H1 (cell line): ENCODE data around the gene LUC7L3. TPM values are rescaled to one million over a fixed set of nuclear protein-coding genes. Genes with fewer than 3 reads are reported as not detected.

Source experiments
- CTCF ChIA-PET: fragments of 300-600 bp; sonication (Branson Sonifier 250); formaldehyde crosslinking; loops from one replicate; lab custom pipeline; 2021; ENCODE audit not compliant: partially characterized antibody; lab: Charles Lee
- POLR2A ChIA-PET: fragments of 300-600 bp; sonication (Branson Sonifier 250); formaldehyde crosslinking; loops from one replicate; lab custom pipeline; 2021; ENCODE audit warnings: inconsistent platforms; ENCODE audit not compliant: partially characterized antibody; lab: Charles Lee
- DNase-seq, 2 experiments: peaks; one replicate each; pipeline versions ENCODE4 v3.0.0 to v3.0.0-alpha.2; 2010 to 2022; ENCODE audit warnings: low spot score in 2 of 2, low read depth in 1 of 2, mixed read lengths in 1 of 2
- FAIRE-seq: peaks from 2 replicates; lab custom pipeline; 2011; peaks lifted over from hg19 to GRCh38; lab: Jason Lieb, UNC
- H2AFZ ChIP-seq: 2 replicates; pipeline ENCODE4 v1.8.1; 2012; ENCODE audit warnings: low read length, inconsistent platforms
- H2AK5ac ChIP-seq: 2 replicates; pipeline ENCODE4 v1.6.1; 2013; ENCODE audit warnings: low read depth, low read length
- H2BK120ac ChIP-seq: replicated peaks from 2 replicates; pipeline ENCODE3; 2013; ENCODE audit warnings: low read depth, low read length, inconsistent platforms
- H2BK12ac ChIP-seq: 2 replicates; pipeline ENCODE4 v1.6.1; 2013; ENCODE audit warnings: low read depth, low read length
- H2BK15ac ChIP-seq: 2 replicates; pipeline ENCODE4 v1.6.1; 2013; ENCODE audit warnings: low read length
- H2BK20ac ChIP-seq: 2 replicates; pipeline ENCODE4 v1.6.1; 2013; ENCODE audit warnings: low read length
- H2BK5ac ChIP-seq: 2 replicates; pipeline ENCODE4 v1.6.1; 2013; ENCODE audit warnings: low read depth, low read length
- H3K14ac ChIP-seq: 2 replicates; pipeline ENCODE4 v1.6.1; 2013; ENCODE audit warnings: inconsistent platforms; ENCODE audit not compliant: insufficient read length
- H3K18ac ChIP-seq: 2 replicates; pipeline ENCODE4 v1.6.1; 2013; ENCODE audit warnings: low read length; ENCODE audit errors: extremely low read depth
- H3K23ac ChIP-seq: 2 replicates; pipeline ENCODE4 v1.6.1; 2013; ENCODE audit warnings: inconsistent platforms; ENCODE audit not compliant: insufficient read length
- H3K23me2 ChIP-seq: 2 replicates; pipeline ENCODE4 v1.6.1; 2013; ENCODE audit warnings: low read depth, low read length
- H3K27ac ChIP-seq: 2 replicates; pipeline ENCODE4 v1.6.1; 2011; ENCODE audit warnings: low read depth, low read length, inconsistent platforms
- H3K27me3 ChIP-seq, 4 experiments: replicated peaks in 1 of 4; 1 replicate in 1 of 4; 2 replicates in 3 of 4; pipeline versions ENCODE4 v1.6.1 to v1.8.1; 2011 to 2013; ENCODE audit warnings: low read length in 3 of 4, mild to moderate bottlenecking in 3 of 4, inconsistent platforms in 2 of 4, mixed read lengths in 2 of 4, moderate library complexity in 1 of 4; ENCODE audit not compliant: control insufficient read depth in 3 of 4, insufficient read depth in 3 of 4; ENCODE audit errors: extremely low read depth in 1 of 4
- H3K36me3 ChIP-seq, 4 experiments: 2 replicates each; pipeline versions ENCODE4 v1.6.1 to v1.8.1; 2011 to 2013; ENCODE audit warnings: mild to moderate bottlenecking in 4 of 4, low read length in 3 of 4, moderate library complexity in 2 of 4, control low read depth in 1 of 4, inconsistent platforms in 1 of 4; ENCODE audit not compliant: insufficient read depth in 4 of 4, control insufficient read depth in 2 of 4
- H3K4ac ChIP-seq: replicated peaks from 2 replicates; pipeline ENCODE3; 2013; ENCODE audit warnings: low read length, low read depth, mixed read lengths, inconsistent platforms; ENCODE audit not compliant: insufficient read length
- H3K4me1 ChIP-seq, 4 experiments: replicated peaks in 1 of 4; 1 replicate in 1 of 4; 2 replicates in 3 of 4; pipeline versions ENCODE4 v1.6.1 to v1.8.1; 2011 to 2013; ENCODE audit warnings: low read length in 3 of 4, inconsistent platforms in 2 of 4, mixed read lengths in 1 of 4; ENCODE audit not compliant: insufficient read depth in 4 of 4, control insufficient read depth in 3 of 4
- H3K4me2 ChIP-seq, 2 experiments: 2 replicates each; pipeline versions ENCODE4 v1.6.1 to v1.8.1; 2011 to 2013; ENCODE audit warnings: low read depth in 2 of 2, low read length in 2 of 2, control low read depth in 1 of 2, inconsistent platforms in 1 of 2, mild to moderate bottlenecking in 1 of 2; ENCODE audit not compliant: insufficient read depth in 1 of 2
- H3K4me3 ChIP-seq, 4 experiments: fragments of 200-600, 300-600 bp in 1 of 4; sonication (generic), shearing (Covaris generic), sonication (Bioruptor Twin) in 1 of 4; 2 replicates each; pipeline versions ENCODE4 v1.5.1 to v1.8.1; 2011 to 2016; ENCODE audit warnings: low read length in 4 of 4, low read depth in 3 of 4, control low read depth in 2 of 4, inconsistent platforms in 2 of 4, mild to moderate bottlenecking in 2 of 4, mixed read lengths in 1 of 4, moderate library complexity in 1 of 4; ENCODE audit not compliant: insufficient read depth in 2 of 4; ENCODE audit errors: extremely low read depth in 1 of 4
- H3K56ac ChIP-seq: replicated peaks from 2 replicates; pipeline ENCODE3; 2013; ENCODE audit warnings: low read depth, mild to moderate bottlenecking, mixed read lengths, low read length, inconsistent platforms; ENCODE audit not compliant: insufficient read length
- H3K79me1 ChIP-seq: 2 replicates; pipeline ENCODE4 v1.6.1; 2013; ENCODE audit warnings: low read depth, low read length, control low read depth
- H3K79me2 ChIP-seq, 2 experiments: 2 replicates each; pipeline versions ENCODE4 v1.6.1 to v1.8.1; 2012 to 2013; ENCODE audit warnings: low read length in 2 of 2, mild to moderate bottlenecking in 2 of 2, inconsistent platforms in 1 of 2; ENCODE audit not compliant: insufficient read depth in 2 of 2, control insufficient read depth in 1 of 2
- H3K9ac ChIP-seq, 4 experiments: replicated peaks in 1 of 4; 1 replicate in 1 of 4; 2 replicates in 3 of 4; pipeline versions ENCODE4 v1.6.1 to v1.8.1; 2011 to 2013; ENCODE audit warnings: low read depth in 3 of 4, low read length in 3 of 4, control low read depth in 2 of 4, mild to moderate bottlenecking in 2 of 4, moderate library complexity in 2 of 4, inconsistent platforms in 1 of 4; ENCODE audit errors: extremely low read depth in 1 of 4
- H3K9me3 ChIP-seq, 2 experiments: 2 replicates each; pipeline versions ENCODE4 v1.6.1 to v1.8.1; 2012 to 2013; ENCODE audit warnings: mild to moderate bottlenecking in 2 of 2, moderate library complexity in 2 of 2, control low read depth in 1 of 2, inconsistent platforms in 1 of 2, low read depth in 1 of 2, low read length in 1 of 2, mixed read lengths in 1 of 2; ENCODE audit not compliant: insufficient read depth in 2 of 2
- H4K20me1 ChIP-seq, 2 experiments: replicated peaks in 1 of 2; 2 replicates each; pipeline versions ENCODE3 to v1.8.1; 2011 to 2013; ENCODE audit warnings: inconsistent platforms in 2 of 2, low read length in 2 of 2, mild to moderate bottlenecking in 1 of 2; ENCODE audit not compliant: insufficient read depth in 2 of 2, control insufficient read depth in 1 of 2
- H4K5ac ChIP-seq: 2 replicates; pipeline ENCODE4 v1.6.1; 2013; ENCODE audit warnings: low read length, low read depth, mixed read lengths, inconsistent platforms; ENCODE audit not compliant: insufficient read length
- H4K8ac ChIP-seq: 2 replicates; pipeline ENCODE4 v1.8.0; 2013; ENCODE audit warnings: mild to moderate bottlenecking, moderate library complexity, low read length, inconsistent platforms; ENCODE audit not compliant: insufficient read depth; ENCODE audit errors: extremely low read depth
- H4K91ac ChIP-seq: replicated peaks from 2 replicates; pipeline ENCODE3; 2013; ENCODE audit warnings: low read length, mixed read lengths, inconsistent platforms; ENCODE audit not compliant: insufficient read length
- CTBP2 ChIP-seq: IDR thresholded peaks from 2 replicates; pipeline ENCODE4 v1.7.0; 2011; ENCODE audit warnings: borderline replicate concordance, mild to moderate bottlenecking, moderate library complexity, mixed read lengths, low read length; ENCODE audit not compliant: insufficient read depth, insufficient read length
- HDAC2 ChIP-seq, 2 experiments: fragments of 300-600 bp in 1 of 2; sonication (generic) in 1 of 2; IDR thresholded peaks; 2 replicates each; pipeline ENCODE4 v1.6.1; 2011 to 2012; ENCODE audit warnings: low read depth in 2 of 2, low read length in 2 of 2, mild to moderate bottlenecking in 2 of 2, moderate library complexity in 2 of 2, borderline replicate concordance in 1 of 2, inconsistent platforms in 1 of 2
- NANOG ChIP-seq: IDR thresholded peaks from 2 replicates; pipeline ENCODE4 v1.6.1; 2011; ENCODE audit warnings: low read length, low read depth, mild to moderate bottlenecking, inconsistent platforms; ENCODE audit not compliant: insufficient read depth, poor library complexity, severe bottlenecking
- NRF1 ChIP-seq: IDR thresholded peaks from 2 replicates; pipeline ENCODE4 v1.6.1; 2011; ENCODE audit warnings: mild to moderate bottlenecking, low read depth, low read length, improper control_type of control experiment
- RFX5 ChIP-seq: IDR thresholded peaks from 2 replicates; pipeline ENCODE4 v1.6.1; 2011; ENCODE audit warnings: low read depth, low read length, improper control_type of control experiment, borderline replicate concordance
- SIRT6 ChIP-seq: IDR thresholded peaks from one replicate; pipeline ENCODE4 v1.7.1; 2012; ENCODE audit warnings: low read length, inconsistent platforms
- SRF ChIP-seq: IDR thresholded peaks from 2 replicates; pipeline ENCODE4 v1.6.1; 2011; ENCODE audit warnings: mild to moderate bottlenecking, low read depth, low read length, moderate library complexity
- SUZ12 ChIP-seq: fragments of 200-600 bp; sonication (generic); IDR thresholded peaks from 2 replicates; pipeline ENCODE4 v1.6.1; 2012; ENCODE audit warnings: mild to moderate bottlenecking, inconsistent platforms, low read length, moderate library complexity, mixed read lengths
- TAF7 ChIP-seq: optimal IDR thresholded peaks from 2 replicates; pipeline ENCODE3; 2011; ENCODE audit warnings: low read depth, mild to moderate bottlenecking, inconsistent platforms, low read length, moderate library complexity, borderline replicate concordance
- YY1 ChIP-seq: IDR thresholded peaks from 2 replicates; pipeline ENCODE4 v1.6.1; 2011; ENCODE audit warnings: low read depth, mild to moderate bottlenecking, low read length
- WGBS, 2 experiments: shearing (Covaris generic) in 1 of 2; methylation state at CpG; one replicate each; pipeline versions ENCODE4 v1.1.6 to v1.1.7; 2013 to 2015; ENCODE audit warnings: low lambda C conversion rate in 2 of 2, mixed read lengths in 2 of 2, inconsistent platforms in 1 of 2, low coverage in 1 of 2, missing lambda C conversion rate in 1 of 2; ENCODE audit not compliant: insufficient replicate concordance in 2 of 2, insufficient coverage in 1 of 2, insufficient read length in 1 of 2; ENCODE audit errors: extremely low coverage in 1 of 2, missing lambda C conversion rate in 1 of 2; 5-methylcytosine and 5-hydroxymethylcytosine counted together
- polyA plus RNA-seq, 7 experiments: library from polyadenylated mRNA; depleted of rRNA in 3 of 7; stranded (reverse) in 5 of 7; unstranded in 2 of 7; fragments of >200 nt in 5 of 7; fragments of 200-250 nt in 2 of 7; gene quantifications; 1 replicate in 5 of 7; 2 replicates in 1 of 7; 4 replicates in 1 of 7; pipeline versions ENCODE4 v1.2.1 to v1.2.3, GENCODE V29; 2011 to 2013; ENCODE audit warnings: missing spikeins in 2 of 7, mixed read lengths in 2 of 7
- total RNA-seq: library from RNA; stranded (reverse); fragmentation: NEBNext Ultra II Directional; extraction: Animal tissue kit (Norgen Biotek cat#: 25700); gene quantifications from 2 replicates; pipeline ENCODE4 v1.2.1, GENCODE V29; 2021

Gene LUC7L3
- total and polyA plus RNA-seq, 2 of the 8 experiments (the other 6 are each of a cell fraction or from before 2014, with no cell fraction given), result 102 to 126 TPM

DNA sequence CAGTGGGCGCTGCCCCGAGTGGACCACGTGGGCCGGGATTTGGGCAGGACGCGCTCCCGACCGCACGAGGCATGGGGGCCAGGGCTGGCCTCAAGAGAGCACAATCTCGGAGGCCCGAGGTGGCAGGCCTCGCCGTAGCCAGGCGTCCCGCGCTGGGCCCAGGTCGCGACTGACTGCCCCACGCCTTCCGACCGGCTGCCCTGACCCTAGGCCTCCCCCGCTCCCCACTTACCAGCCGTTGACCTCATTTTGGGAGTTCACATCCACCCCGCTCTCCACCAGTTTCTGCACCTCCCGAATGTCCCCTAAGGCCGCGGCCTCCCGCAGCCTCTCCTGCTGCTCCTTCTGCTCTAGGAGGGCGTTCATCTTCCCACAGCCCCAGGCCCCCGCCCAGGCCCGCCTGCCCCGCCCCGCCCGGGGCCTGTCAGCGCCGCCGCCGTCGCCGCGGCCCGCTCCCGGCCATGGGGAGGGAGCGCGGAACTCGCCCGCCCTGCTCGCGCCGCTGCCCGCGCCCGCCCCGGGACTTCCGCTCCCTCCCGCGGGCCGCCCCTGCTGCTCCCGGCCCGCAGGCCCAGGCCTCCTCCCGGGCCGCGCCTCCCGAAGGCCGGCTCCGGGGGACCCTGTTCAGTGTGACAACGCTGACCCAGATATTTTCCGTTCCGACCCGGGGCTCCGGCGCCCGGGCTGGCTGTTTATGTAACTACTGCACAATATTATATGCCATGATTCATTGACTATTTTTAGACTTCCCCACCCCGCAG lies 11.9 kb upstream of the LUC7L3 start, which contains the start of gene ANKRD40:
Gene ANKRD40, minus strand, starts transcription at position 626 of the 761 bp plus-strand sequence. Its CDS starts 260 bp downstream, at position 366.
- Histone ChIP-seq H3K27me3 (no peaks in the 10 kb centered on the region), H3K23ac (no peak within 1 kb of the TSS), H2BK15ac (peak within 1 kb of the TSS; percentile 89; the same call in 1 of the 2 replicates), H4K20me1 (no peaks in the 10 kb centered on the region), H3K23me2 (peaks cover 2% of the 10 kb centered on the region), H3K4me1 (peaks cover 0 to 5% (median 4%) of the 10 kb centered on the region in 4 experiments; a peak in 4 of 7 replicates), H2BK5ac (peak within 1 kb of the TSS; percentile 76; the same call in 1 of the 2 replicates), H3K4me2 (peak within 1 kb of the TSS; percentile 81 to 89), H3K79me1 (peaks cover 3% of the 10 kb centered on the region), H2BK12ac (no peak within 1 kb of the TSS; the same call in 1 of the 2 replicates), H3K79me2 (peaks cover 0 to 27% of the 10 kb centered on the region in 2 experiments; a peak in 3 of 4 replicates), H3K14ac (no peak within 1 kb of the TSS), H3K4ac (peak within 1 kb of the TSS; percentile 49), H3K9ac (peak within 1 kb of the TSS; percentile 62 to 83 (median 80)), H3K27ac (peak within 1 kb of the TSS; percentile 64), H2BK120ac (peak within 1 kb of the TSS; percentile 35), H2AFZ (peak within 1 kb of the TSS; percentile 95), H3K56ac (peak within 1 kb of the TSS; percentile 24), H3K18ac (peak within 1 kb of the TSS; percentile 85), H4K5ac (peak within 1 kb of the TSS; percentile 81), H3K36me3 (peaks cover 0 to 6% (median 0%) of the 10 kb centered on the region in 4 experiments; a peak in 2 of 8 replicates), H4K8ac (peak within 1 kb of the TSS; percentile 95), H4K91ac (peak within 1 kb of the TSS; percentile 11), H2AK5ac (no peak within 1 kb of the TSS), H3K9me3 (no peaks in the 10 kb centered on the region), H3K4me3 (peak within 1 kb of the TSS; percentile 46 to 85 (median 76)), H2BK20ac (no peak within 1 kb of the TSS)
- WGBS, 2 experiments, result 1% methylated on average over 36 of the region's 74 CpGs; no CpG with 5 or more reads in 1 of the 2 experiments
- ChIA-PET CTCF (interaction anchor here (0.9 to 4.1 kb wide), 3 partner anchors 12 to 77 kb away, joined by 4 to 26 read pairs (median 9); no protein-coding TSS in a partner anchor), POLR2A (interaction anchor here (1.3 to 5.9 kb wide), 2 partner anchors 12 to 22 kb away, joined by 4 to 34 read pairs; partner anchors contain the start of gene LUC7L3)
- FAIRE-seq (no peak), DNase-seq (peak in 1 of 2 experiments; percentile 86)
- TF ChIP-seq NANOG (no peak), SRF (0 out of 2 replicates have a peak, but pooled peaks have one; percentile 13), CTBP2 (no peak), SUZ12 (peak; percentile 38; the same call in 1 of the 2 replicates), NRF1 (no peak), SIRT6 (no peak), HDAC2 (IDR thresholded peaks at IDR 0.05; ENCODE audit: borderline replicate concordance in 1 of 2, low read depth in 2 of 2, low read length in 2 of 2) (peak in 1 of 2 experiments; percentile 56; a peak in 1 of 4 replicates), RFX5 (no peak), TAF7 (peak; percentile 68), YY1 (peak; percentile 66; the same call in 1 of the 2 replicates)
